ENCODE measurements around the gene ASXL3. TPM values are rescaled to one million over a fixed set of nuclear protein-coding genes. Genes with fewer than 3 reads are reported as not detected.

ASXL3 gene
- total and polyA plus RNA-seq, 2 donors (not counting 1 experiment from before 2014, with no cell fraction given), result 0.02 TPM; not detected in 1

DNA sequence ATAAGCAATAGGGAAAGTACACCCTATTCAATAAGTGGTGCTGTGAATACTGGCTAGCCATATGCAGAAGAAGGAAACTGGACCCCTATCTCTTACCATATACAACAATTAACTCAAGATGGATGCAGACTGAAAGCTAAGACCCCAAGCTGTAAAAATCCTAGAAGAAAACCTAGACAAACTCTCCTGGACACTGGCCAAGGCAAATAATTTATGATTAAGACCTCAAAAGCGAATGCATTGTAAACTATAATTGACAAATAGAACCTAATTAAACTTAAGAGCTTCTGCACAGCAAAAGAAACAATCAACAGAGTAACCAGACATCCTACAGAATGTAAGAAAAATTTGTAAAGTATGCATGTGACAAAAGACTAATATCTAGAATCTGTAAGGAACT, 41.1 kb upstream of the ASXL3 start:
- Histone ChIP-seq H3K4me2 (replicated peaks; ENCODE audit: low read depth, low read length, poor library complexity, severe bottlenecking) (no peak overlapping the region), H3K36me3 (replicated peaks in 1 of 2; ENCODE audit: control extremely low read depth in 1 of 2, control insufficient read depth in 1 of 2, extremely low read depth in 1 of 2, insufficient read depth in 2 of 2, low read length in 1 of 2) (no peaks in the 10 kb centered on the region), H3K27me3 (replicated peaks in 1 of 4; ENCODE audit: control extremely low read depth in 1 of 4, control insufficient read depth in 3 of 4, insufficient read depth in 4 of 4, low read length in 3 of 4) (no peaks in the 10 kb centered on the region), H3K27ac (ENCODE audit: low read length in 2 of 2) (no peak overlapping the region), H2AFZ (ENCODE audit: insufficient read depth, low read depth, low read length, poor library complexity, severe bottlenecking) (no peak overlapping the region), H3K4me3 (ENCODE audit: control extremely low read depth in 1 of 5, extremely low read depth in 1 of 5, insufficient read depth in 1 of 5, low read depth in 2 of 5, low read length in 4 of 5) (no peak overlapping the region), H3K9me3 (ENCODE audit: control extremely low read depth in 1 of 3, control insufficient read depth in 2 of 3, insufficient read depth in 1 of 3, low read length in 2 of 3) (no peaks in the 10 kb centered on the region), H3K9ac (ENCODE audit: low read length) (no peak overlapping the region), H3K4me1 (ENCODE audit: control insufficient read depth in 2 of 2, insufficient read depth in 2 of 2, low read length in 2 of 2) (no peaks in the 10 kb centered on the region), H4K20me1 (ENCODE audit: control insufficient read depth, insufficient read depth, low read length, poor library complexity, severe bottlenecking) (no peaks in the 10 kb centered on the region), H3K79me2 (ENCODE audit: control insufficient read depth, insufficient read depth, low read length) (no peaks in the 10 kb centered on the region)
- Mint-ChIP-seq H3K9me3 (ENCODE audit: insufficient read depth) (no peaks in the 10 kb centered on the region), H3K4me1 (no peaks in the 10 kb centered on the region), H3K27me3 (no peaks in the 10 kb centered on the region), H3K4me3 (no peak overlapping the region), H3K27ac (no peak overlapping the region)
- no peak for TF ChIP-seq EZH2 (IDR thresholded peaks at IDR 0.05; ENCODE audit: borderline replicate concordance, insufficient read depth, low read depth, low read length, poor library complexity, severe bottlenecking)
- TF ChIP-seq, protein P1, sequence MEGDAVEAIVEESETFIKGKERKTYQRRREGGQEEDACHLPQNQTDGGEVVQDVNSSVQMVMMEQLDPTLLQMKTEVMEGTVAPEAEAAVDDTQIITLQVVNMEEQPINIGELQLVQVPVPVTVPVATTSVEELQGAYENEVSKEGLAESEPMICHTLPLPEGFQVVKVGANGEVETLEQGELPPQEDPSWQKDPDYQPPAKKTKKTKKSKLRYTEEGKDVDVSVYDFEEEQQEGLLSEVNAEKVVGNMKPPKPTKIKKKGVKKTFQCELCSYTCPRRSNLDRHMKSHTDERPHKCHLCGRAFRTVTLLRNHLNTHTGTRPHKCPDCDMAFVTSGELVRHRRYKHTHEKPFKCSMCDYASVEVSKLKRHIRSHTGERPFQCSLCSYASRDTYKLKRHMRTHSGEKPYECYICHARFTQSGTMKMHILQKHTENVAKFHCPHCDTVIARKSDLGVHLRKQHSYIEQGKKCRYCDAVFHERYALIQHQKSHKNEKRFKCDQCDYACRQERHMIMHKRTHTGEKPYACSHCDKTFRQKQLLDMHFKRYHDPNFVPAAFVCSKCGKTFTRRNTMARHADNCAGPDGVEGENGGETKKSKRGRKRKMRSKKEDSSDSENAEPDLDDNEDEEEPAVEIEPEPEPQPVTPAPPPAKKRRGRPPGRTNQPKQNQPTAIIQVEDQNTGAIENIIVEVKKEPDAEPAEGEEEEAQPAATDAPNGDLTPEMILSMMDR (IDR thresholded peaks at IDR 0.05), result no peak
- ChIA-PET POLR2A (no interaction called here), CTCF (no interaction called here)
- intact Hi-C loops (cut with micrococcal nuclease), result no loop called here
- no CpG with 5 or more reads among the region's 1 CpG for WGBS (ENCODE audit: insufficient coverage)
- DNase-seq (no peak), ATAC-seq (ENCODE audit: low read depth) (no peak)

DNA sequence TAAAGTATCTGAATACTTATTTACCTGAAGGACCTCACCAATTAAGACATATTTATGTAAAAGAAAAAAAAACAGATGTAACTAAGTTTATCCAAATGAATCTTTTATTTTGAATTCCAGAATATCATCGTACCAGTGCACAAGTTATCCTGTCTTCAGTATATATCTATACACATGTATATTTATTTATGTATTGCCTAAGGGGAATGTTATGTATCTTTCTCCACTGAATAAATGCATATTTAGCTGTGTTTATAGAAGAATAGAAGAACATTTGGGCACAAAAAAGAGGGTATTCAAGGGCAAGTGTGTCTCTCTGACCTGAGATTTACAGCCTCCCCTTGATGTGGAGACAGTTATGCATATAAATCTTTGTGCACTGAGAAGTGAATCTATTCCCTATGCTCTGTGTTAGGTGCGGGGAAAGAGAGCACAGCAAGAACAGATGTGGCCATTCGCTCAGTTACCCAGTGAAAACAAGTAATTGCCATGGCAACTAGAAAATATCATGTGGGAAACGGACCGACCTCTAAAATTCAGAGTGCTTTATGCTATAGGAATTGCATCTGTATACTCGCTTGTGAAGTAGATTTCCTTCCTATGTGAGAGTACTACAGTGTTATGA, 39.5 kb upstream of the ASXL3 start:
- no peak overlapping the region for H3K4me2 ChIP-seq (replicated peaks; ENCODE audit: low read depth, low read length, poor library complexity, severe bottlenecking)
- no peak overlapping the region for H3K4me3 Mint-ChIP-seq
- intact Hi-C loops (cut with micrococcal nuclease), result no loop called here
- no peak overlapping the region for H2AFZ ChIP-seq (ENCODE audit: insufficient read depth, low read depth, low read length, poor library complexity, severe bottlenecking)
- H3K4me1 ChIP-seq (ENCODE audit: control insufficient read depth in 2 of 2, insufficient read depth in 2 of 2, low read length in 2 of 2), result no peaks in the 10 kb centered on the region
- WGBS (ENCODE audit: insufficient coverage), result 88% methylated on average over 2 of the region's 6 CpGs
- no peaks in the 10 kb centered on the region for H4K20me1 ChIP-seq (ENCODE audit: control insufficient read depth, insufficient read depth, low read length, poor library complexity, severe bottlenecking)
- no peaks in the 10 kb centered on the region for H3K4me1 Mint-ChIP-seq
- no peak overlapping the region for H3K27ac ChIP-seq (ENCODE audit: low read length in 2 of 2)
- H3K79me2 ChIP-seq (ENCODE audit: control insufficient read depth, insufficient read depth, low read length), result no peaks in the 10 kb centered on the region
- ChIA-PET POLR2A (no interaction called here), CTCF (no interaction called here)
- H3K27me3 Mint-ChIP-seq, result no peaks in the 10 kb centered on the region
- TF ChIP-seq, protein P1 (IDR thresholded peaks at IDR 0.05), result no peak
- H3K27me3 ChIP-seq (replicated peaks in 1 of 4; ENCODE audit: control extremely low read depth in 1 of 4, control insufficient read depth in 3 of 4, insufficient read depth in 4 of 4, low read length in 3 of 4), result no peaks in the 10 kb centered on the region
- H3K4me3 ChIP-seq (ENCODE audit: control extremely low read depth in 1 of 5, extremely low read depth in 1 of 5, insufficient read depth in 1 of 5, low read depth in 2 of 5, low read length in 4 of 5), result no peak overlapping the region
- no peak overlapping the region for H3K27ac Mint-ChIP-seq
- ATAC-seq (ENCODE audit: low read depth) (no peak), DNase-seq (no peak)
- no peaks in the 10 kb centered on the region for H3K9me3 Mint-ChIP-seq (ENCODE audit: insufficient read depth)
- no peaks in the 10 kb centered on the region for H3K9me3 ChIP-seq (ENCODE audit: control extremely low read depth in 1 of 3, control insufficient read depth in 2 of 3, insufficient read depth in 1 of 3, low read length in 2 of 3)
- no peak overlapping the region for H3K9ac ChIP-seq (ENCODE audit: low read length)
- no peaks in the 10 kb centered on the region for H3K36me3 ChIP-seq (replicated peaks in 1 of 2; ENCODE audit: control extremely low read depth in 1 of 2, control insufficient read depth in 1 of 2, extremely low read depth in 1 of 2, insufficient read depth in 2 of 2, low read length in 1 of 2)
